ENCODE data around the gene DCP2.
A peak's percentile ranks its signal among the peaks of the same experiment; 100 is the strongest.

DCP2 gene

GRCh38 chr5:113022661-113023060 lies 46.1 kb downstream of the DCP2 start:
- peak; percentile 78 for DNase-seq

GRCh38 chr5:113024076-113024697 lies 47.6 kb downstream of the DCP2 start:
- DNase-seq = no peak

- no peak for DNase-seq
These were observed 49.0 kb downstream of the DCP2 start for GRCh38 chr5:113025596-113025995.

DNA sequence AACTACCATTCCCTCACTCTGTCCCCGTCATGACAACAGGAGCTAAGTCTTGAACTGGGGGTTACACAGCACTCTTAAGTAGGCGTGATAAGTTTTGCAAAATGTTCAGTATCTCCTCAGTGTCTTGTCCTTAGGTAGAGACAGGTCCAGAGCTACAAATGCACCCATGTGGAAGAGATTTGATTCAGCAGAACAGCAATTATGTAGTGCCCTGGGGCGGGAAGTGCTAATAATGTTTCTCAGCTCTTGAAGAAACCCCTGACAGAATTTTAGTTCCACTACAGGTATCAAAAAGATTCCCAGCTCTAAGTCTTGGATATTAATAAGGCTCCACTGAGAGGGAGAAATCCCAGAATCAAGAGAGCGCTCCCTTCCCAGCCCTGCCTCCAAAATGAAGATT lies 49.6 kb downstream of the DCP2 start:
- no peak for DNase-seq

- no peak for DNase-seq
These were observed 50.4 kb downstream of the DCP2 start for GRCh38 chr5:113027015-113027414.

- DNase-seq = no peak
These were observed 50.8 kb downstream of the DCP2 start for GRCh38 chr5:113027431-113027830.

- no peak for DNase-seq
These were observed 53.0 kb downstream of the DCP2 start for GRCh38 chr5:113029614-113030013.

GRCh38 chr5:113031104-113031503 lies 54.5 kb downstream of the DCP2 start:
- DNase-seq = no peak

DNA sequence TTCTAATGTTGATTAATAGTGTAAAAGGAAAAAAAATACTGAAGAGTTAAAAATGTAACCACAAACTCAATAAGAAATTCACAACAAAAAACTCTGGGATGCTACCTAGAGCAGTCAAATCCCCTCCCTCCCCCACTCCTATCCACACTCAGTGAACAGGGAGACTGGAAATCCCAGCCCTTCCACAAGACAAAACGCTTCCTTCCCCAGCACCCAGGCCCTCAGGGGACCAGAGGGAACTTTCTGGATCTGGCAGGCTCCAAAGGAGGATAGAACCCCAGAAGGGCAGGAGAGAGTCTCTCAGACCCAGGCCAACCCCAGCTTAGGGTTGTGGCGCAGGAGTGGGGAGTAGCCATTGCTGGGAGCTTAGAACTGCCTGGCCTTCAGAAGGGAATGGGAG lies 55.0 kb downstream of the DCP2 start:
- DNase-seq = no peak

DNA sequence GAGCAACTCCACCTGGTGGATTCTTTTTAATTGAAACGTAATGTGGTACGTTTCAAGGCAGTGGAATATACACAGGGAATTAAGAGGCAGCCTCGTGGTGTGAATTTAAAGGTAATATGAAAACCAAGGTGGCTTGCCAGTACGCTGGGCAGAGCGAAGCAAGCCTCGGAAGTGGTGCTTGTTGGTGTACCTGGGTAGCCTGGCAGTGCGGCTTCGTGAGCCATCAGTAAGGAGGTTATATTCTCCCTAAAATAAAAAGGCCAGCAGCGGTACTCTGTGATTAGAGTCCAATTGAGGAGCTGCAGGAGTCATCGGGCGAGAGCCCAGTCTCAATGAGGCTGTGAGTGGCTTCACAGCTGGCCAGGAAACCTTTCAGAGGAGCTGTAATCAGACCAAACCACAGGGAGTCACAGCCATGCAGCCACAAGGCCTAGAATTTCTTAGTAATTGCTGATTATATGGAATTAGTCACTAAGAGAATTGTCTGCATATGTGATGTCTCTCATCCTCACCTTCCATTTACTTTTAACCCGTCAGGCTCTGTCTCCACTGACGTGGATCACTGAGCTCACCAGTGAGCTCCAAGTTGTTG lies 57.7 kb downstream of the DCP2 start:
- DNase-seq = no peak

DNA sequence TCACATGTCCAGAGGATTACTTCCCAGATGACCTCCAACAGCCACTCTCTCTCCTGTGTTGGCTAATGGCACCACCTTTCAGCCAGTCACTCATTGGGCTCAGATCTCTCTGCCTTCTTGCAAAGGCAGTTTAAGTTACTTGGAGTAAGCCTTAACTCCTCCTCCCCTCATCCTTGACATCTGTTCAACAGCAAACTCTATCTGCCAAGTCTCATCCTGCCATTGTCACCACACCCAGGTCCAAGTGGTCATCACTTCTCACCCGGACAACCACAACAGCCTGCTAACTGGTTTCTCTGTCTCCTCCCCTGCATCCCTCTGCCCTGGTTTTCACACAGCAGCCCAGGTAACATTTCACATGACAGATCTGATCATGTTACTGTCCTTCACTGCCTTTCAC lies 58.5 kb downstream of the DCP2 start:
- no peak for DNase-seq

DNA sequence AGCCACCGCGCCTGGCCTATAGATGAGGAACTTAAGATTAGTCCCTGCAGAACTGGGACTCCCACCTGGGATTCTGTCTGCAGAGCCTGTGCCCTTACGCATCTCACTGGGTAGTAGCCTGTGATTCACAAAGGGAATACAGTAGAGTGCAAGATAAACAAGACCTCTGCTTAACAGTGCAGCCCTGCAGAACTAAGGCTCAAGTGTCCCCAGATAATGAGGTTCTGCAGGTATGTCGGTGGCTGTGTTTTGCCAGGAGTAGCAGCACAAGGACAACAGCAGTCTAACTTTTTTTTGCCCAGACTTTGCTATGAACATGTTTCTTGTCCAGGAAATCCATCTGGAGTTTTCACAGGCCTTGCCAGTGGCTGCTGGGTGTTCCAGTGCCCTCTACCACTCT lies 59.7 kb downstream of the DCP2 start:
- DNase-seq = no peak

- no peak for DNase-seq
These were observed 60.2 kb downstream of the DCP2 start for GRCh38 chr5:113036826-113037225.

DNA sequence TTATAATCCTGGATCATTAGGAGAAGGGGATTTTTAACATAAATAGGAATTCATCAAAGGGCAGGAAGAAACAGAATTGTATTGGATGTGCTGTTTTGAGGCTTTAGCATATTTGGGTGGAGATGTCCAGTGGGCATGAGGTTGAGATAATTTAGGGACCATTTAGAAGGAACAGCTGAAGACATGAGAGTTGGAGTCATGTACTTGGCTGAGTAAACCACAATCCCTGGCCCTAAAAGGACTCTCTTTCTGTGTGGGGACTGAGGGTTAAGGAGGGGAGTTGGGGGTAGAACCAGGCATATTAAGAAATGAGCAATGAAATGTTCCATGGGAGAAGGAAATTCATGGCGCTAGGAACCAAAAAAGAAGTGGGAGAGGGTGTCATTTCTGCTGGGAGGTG lies 61.5 kb downstream of the DCP2 start:
- no peak for DNase-seq

GRCh38 chr5:113038714-113039113 lies 62.1 kb downstream of the DCP2 start:
- DNase-seq = no peak

GRCh38 chr5:113039229-113039933 lies 62.8 kb downstream of the DCP2 start:
- no peak for DNase-seq

GRCh38 chr5:113039934-113040285 lies 63.3 kb downstream of the DCP2 start:
- no peak for DNase-seq

DNA sequence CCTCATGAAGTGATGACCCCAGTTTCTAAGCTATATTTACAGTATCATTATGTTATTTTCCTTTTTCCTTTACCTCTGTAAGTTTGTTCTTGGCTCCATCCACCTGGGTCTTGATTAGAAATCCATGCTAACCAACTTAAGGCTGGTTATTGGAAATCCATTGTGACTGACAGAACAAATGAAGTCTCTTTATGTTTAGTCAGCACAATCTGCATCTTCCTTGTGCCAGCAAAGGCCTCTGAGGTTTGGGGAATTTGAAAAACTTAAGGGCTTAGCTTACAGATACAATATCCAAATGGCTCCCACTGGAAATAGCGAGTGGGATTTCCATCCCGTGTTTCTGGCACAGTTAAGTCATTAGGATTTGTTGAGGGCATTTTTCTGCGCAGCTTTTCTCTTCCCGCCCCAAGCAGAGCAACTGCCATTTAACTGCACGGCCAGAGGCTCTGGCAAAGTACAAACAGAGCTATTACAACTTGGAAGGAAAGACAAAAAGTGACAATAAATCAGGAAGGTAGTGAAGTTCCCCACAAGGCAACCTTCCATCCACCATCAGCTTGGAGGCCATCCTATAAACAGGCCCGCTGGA lies 64.2 kb downstream of the DCP2 start:
- no peak for DNase-seq

DNA sequence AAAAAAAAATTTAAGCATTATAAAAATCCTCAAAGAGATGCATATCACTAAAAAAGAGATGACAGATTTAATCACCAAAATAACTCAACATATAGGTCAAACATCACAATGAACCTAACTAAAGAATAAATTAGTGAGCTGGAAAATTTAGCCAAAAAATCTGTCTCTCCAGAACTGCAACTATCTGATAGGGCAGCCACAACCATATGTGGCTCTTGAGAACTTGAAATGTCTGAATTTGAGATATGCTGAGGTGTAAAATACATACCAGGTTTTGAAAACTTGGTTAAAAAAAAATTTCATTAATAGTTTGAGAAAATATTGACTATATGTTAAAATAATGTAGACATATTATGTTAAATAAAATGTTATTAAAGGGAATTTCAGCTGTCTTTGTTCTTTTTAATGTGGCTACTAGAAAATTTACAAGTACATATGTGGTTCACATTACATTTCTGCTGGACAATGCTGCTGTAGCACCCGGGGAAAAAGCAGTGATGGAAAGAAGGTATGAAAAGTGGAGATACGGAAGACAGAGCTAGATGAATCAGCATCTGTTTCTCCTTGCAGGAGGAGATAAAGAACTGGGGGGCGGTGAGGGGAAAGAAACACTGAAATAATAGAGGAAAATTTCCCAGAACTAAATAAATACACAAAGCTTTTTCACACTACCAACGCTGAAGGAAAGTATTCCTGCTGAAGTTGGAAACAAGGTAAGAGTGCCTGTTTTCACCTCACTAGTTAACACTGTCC lies 66.1 kb downstream of the DCP2 start:
- DNase-seq = no peak

DNA sequence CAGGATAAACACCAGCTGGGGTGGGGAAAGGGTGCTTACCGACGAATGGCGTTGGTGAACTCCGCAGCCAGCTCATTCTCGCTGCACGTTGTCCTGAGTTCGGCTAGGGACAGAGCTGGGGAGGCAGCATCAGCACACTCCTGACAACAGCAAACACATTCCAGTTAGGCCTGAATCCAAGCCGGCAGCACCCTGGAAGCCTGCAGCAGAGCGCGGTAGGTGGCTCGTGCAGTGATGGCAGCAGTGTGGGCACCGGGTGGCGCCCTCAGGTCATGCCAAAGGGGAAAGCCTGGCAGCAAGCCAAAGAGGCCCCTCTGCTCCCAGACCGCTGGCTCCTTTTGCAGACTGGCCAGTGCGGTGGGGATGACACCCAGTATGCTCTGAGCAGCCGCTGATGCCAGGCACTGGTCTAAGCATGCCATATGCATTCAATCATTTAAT lies 66.9 kb downstream of the DCP2 start:
- DNase-seq = peak; percentile 48

GRCh38 chr5:113044776-113045465 lies 68.3 kb downstream of the DCP2 start:
- DNase-seq = no peak

DNA sequence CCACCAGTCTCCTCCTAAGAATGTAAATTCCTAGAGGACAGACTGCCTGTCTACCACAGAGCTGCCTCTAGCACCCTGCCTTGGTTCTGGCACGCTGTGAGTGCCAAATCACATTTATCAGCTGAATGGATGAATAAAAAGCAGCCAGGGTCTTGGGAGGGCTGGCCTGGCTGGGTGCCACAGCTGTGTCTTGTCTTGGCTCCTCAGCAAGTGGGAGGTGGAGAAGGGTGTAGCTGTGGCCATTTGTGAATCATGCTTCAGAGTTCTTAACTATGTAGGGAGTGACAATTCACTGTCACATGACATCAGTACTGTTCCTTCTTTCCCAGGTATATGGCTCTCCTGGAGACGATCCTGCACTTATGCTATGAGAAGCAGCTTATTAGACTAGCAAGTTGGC lies 70.6 kb downstream of the DCP2 start:
- no peak for DNase-seq
